Esophagus (tissue), 2 donors: Measurements from ENCODE around the gene ELMO3. TPM values are rescaled to one million over a fixed set of nuclear protein-coding genes. Genes with fewer than 3 reads are reported as not detected.

Source experiments
- H3K27ac ChIP-seq, 2 donors: one replicate each; pipeline ENCODE4 v1.5.1; 2013; ENCODE audit warnings: low read depth in 2 of 2, mild to moderate bottlenecking in 2 of 2, inconsistent platforms in 1 of 2, low read length in 1 of 2, moderate library complexity in 1 of 2
- H3K27me3 ChIP-seq, 2 donors: one replicate each; pipeline ENCODE4 v1.6.1; 2013; ENCODE audit warnings: low read length in 2 of 2, control low read depth in 1 of 2, mild to moderate bottlenecking in 1 of 2; ENCODE audit not compliant: insufficient read depth in 2 of 2, control insufficient read depth in 1 of 2
- H3K36me3 ChIP-seq, 2 donors: one replicate each; pipeline ENCODE4 v1.6.1; 2013; ENCODE audit warnings: low read length in 1 of 2; ENCODE audit not compliant: control insufficient read depth in 2 of 2, insufficient read depth in 2 of 2
- H3K4me1 ChIP-seq, 2 donors: one replicate each; pipeline ENCODE4 v1.6.1; 2013; ENCODE audit warnings: low read length in 1 of 2; ENCODE audit not compliant: control insufficient read depth in 2 of 2, insufficient read depth in 2 of 2
- H3K4me3 ChIP-seq, 2 donors: one replicate each; pipeline ENCODE4 v1.5.1; 2013; ENCODE audit warnings: low read length in 2 of 2, mild to moderate bottlenecking in 2 of 2, low read depth in 1 of 2, moderate library complexity in 1 of 2
- H3K9me3 ChIP-seq, 2 donors: one replicate each; pipeline ENCODE4 v1.6.1; 2013; ENCODE audit warnings: mild to moderate bottlenecking in 2 of 2, low read depth in 1 of 2, low read length in 1 of 2, moderate library complexity in 1 of 2; ENCODE audit not compliant: control insufficient read depth in 2 of 2, insufficient read depth in 1 of 2
- WGBS, 2 donors: extraction: QIAGEN DNeasy Blood & Tissue Kit; methylation state at CpG; one replicate each; pipeline ENCODE4 v1.1.7; 2013; 5-methylcytosine and 5-hydroxymethylcytosine counted together
- polyA plus RNA-seq, 2 donors: library from polyadenylated mRNA; stranded (reverse); fragments of 200-250 nt; gene quantifications; one replicate each; pipeline ENCODE4 v1.2.3, GENCODE V29; 2013
- donor health status: healthy with polysubstance abuse.
- donor health status: Bipolar disorder and iron deficiency.

ELMO3 gene
- polyA plus RNA-seq, 2 donors = 21.5 to 23.7 TPM

GRCh38 chr16:67181346-67181745, 17.6 kb upstream of the ELMO3 start:
- H3K4me3 ChIP-seq = no peak overlapping the region
- peak overlapping the region; percentile 41 to 44 for H3K27ac ChIP-seq
- H3K9me3 ChIP-seq = no peaks in the 10 kb centered on the region
- H3K27me3 ChIP-seq = no peaks in the 10 kb centered on the region
- H3K4me1 ChIP-seq = peaks cover 12 to 35% of the 10 kb centered on the region in 2 donors
- 29 to 30% methylated on average over 2 of the region's 2 CpGs for WGBS, 2 donors
- H3K36me3 ChIP-seq = no peaks in the 10 kb centered on the region

- H3K27ac ChIP-seq = no peak overlapping the region
- WGBS, 2 donors = 81 to 95% methylated on average over 2 of the region's 2 CpGs
- H3K36me3 ChIP-seq = no peaks in the 10 kb centered on the region
- peaks cover 12 to 35% of the 10 kb centered on the region in 2 donors for H3K4me1 ChIP-seq
- no peaks in the 10 kb centered on the region for H3K9me3 ChIP-seq
- H3K27me3 ChIP-seq = no peaks in the 10 kb centered on the region
- no peak overlapping the region for H3K4me3 ChIP-seq
Observed at GRCh38 chr16:67182288-67182687, 16.6 kb upstream of the ELMO3 start.

DNA sequence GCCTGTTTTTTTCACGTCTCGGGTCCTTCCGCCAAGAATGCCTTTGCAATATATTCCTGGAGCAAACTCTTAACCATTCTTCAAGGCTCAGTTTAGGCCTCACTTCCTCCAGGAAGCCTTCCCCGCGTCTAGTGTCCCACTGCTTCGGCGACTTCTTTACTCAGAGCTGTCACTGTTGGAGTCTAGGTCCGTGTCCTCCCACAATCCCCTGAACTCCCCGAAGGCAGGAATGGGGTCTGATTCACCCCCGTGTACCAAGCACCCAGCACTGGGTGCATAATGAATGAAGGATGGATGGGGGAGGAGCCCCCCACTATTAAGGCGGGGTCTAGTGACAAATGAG, 15.7 kb upstream of the ELMO3 start:
- peak overlapping the region; percentile 60 to 91 for H3K4me3 ChIP-seq
- peak overlapping the region; percentile 97 to 99 for H3K27ac ChIP-seq
- 7 to 10% methylated on average over 11 of the region's 11 CpGs for WGBS, 2 donors
- no peaks in the 10 kb centered on the region for H3K27me3 ChIP-seq
- no peaks in the 10 kb centered on the region for H3K9me3 ChIP-seq
- H3K36me3 ChIP-seq = no peaks in the 10 kb centered on the region
- peaks cover 9 to 27% of the 10 kb centered on the region in 2 donors for H3K4me1 ChIP-seq

DNA sequence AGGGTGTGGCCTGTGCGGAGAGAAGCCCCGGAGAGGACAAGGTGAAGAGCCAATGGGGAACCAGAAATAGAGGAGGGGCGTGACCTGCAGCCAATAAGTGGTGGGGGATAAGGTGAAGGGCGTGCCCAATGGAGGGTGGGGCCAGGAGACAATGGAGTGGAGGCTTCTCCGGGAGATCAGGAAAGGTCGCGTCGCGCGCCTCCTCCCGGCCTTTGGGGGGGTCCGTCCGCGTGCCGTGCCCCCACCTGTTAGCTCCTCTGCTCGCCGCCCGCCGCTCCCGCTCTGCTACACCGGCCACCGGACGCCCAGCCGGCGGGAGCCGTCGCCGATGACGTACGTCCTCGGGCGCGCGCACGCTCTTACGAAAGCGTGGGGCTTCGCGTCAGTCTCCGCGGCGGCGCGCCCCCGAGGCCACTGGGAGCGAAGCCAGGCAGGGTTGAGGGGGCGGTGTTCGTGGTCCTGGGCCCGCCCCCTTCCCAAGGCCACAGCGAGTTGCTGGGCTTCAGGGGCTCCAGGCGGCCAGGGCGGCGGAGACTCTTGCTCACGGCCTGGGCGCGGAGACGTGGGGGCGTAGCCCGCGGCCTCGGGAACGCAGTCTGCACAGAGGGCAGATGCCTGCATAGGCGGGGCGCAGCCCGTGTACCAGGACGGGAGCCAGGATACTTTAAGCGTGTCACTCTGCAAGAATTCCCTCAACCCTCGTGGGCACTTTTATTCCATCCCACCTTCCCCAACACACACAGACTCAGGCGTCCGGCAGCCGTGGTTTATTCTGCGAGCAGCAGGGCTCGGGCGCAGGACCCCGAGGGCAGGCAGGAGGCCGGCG, 15.1 kb upstream of the ELMO3 start, which contains the start of gene MATCAP1:
Gene MATCAP1 (minus strand): TSS at position 337 of the 826 bp plus-strand sequence. CDS start 3,353 bp downstream, outside the sequence.
- Histone ChIP-seq H3K36me3 (no peaks in the 10 kb centered on the region), H3K9me3 (no peaks in the 10 kb centered on the region), H3K27ac (peak within 1 kb of the TSS; percentile 97 to 99), H3K4me3 (peak within 1 kb of the TSS; percentile 60 to 91), H3K27me3 (no peaks in the 10 kb centered on the region), H3K4me1 (peaks cover 9 to 21% of the 10 kb centered on the region in 2 donors)
- 0% methylated on average over 69 to 77 of the region's 77 CpGs for WGBS, 2 donors

GRCh38 chr16:67184453-67184994, 14.4 kb upstream of the ELMO3 start:
- peak overlapping the region; percentile 97 to 99 for H3K27ac ChIP-seq
- peaks cover 9 to 16% of the 10 kb centered on the region in 2 donors for H3K4me1 ChIP-seq
- H3K4me3 ChIP-seq = peak overlapping the region; percentile 60 to 91
- H3K36me3 ChIP-seq = no peaks in the 10 kb centered on the region
- WGBS, 2 donors = 5 to 7% methylated on average over 45 to 59 of the region's 59 CpGs
- no peaks in the 10 kb centered on the region for H3K9me3 ChIP-seq
- H3K27me3 ChIP-seq = no peaks in the 10 kb centered on the region

- Histone ChIP-seq H3K36me3 (no peaks in the 10 kb centered on the region), H3K4me1 (peaks cover 9 to 15% of the 10 kb centered on the region in 2 donors), H3K4me3 (peak overlapping the region; percentile 60 to 91), H3K27me3 (no peaks in the 10 kb centered on the region), H3K27ac (peak overlapping the region in 1 of 2 donors; percentile 36), H3K9me3 (no peaks in the 10 kb centered on the region)
- WGBS, 2 donors = 10 to 14% methylated on average over 42 to 43 of the region's 43 CpGs
Observed at GRCh38 chr16:67184995-67185650, 13.8 kb upstream of the ELMO3 start.

DNA sequence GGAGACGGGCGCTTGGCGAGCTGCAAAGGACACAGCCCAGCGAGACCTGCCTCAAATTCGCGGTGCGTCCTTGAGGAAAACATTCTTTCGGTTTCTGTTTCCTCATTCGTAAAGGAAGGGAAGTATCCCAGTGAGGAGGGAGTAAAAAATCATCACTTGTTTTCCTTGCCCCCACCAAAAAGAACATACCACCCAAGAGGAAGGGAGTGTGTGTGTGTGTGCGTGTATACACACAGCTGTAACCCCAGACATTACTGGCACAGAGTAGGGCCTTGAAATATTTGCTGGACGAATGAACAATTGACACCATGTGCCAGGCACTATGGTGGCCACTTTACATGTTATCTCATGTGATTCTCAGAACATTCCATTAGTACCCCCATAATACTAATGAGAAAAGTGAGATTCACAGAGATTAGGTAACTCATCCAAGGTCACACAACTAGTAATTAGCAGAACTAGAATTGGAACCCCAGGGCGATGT, 13.2 kb upstream of the ELMO3 start:
- peaks cover 9 to 15% of the 10 kb centered on the region in 2 donors for H3K4me1 ChIP-seq
- peak overlapping the region in 1 of 2 donors; percentile 36 for H3K27ac ChIP-seq
- peak overlapping the region in 1 of 2 donors; percentile 60 for H3K4me3 ChIP-seq
- no peaks in the 10 kb centered on the region for H3K36me3 ChIP-seq
- H3K27me3 ChIP-seq = no peaks in the 10 kb centered on the region
- no peaks in the 10 kb centered on the region for H3K9me3 ChIP-seq
- WGBS, 2 donors = 9 to 12% methylated on average over 12 of the region's 12 CpGs

DNA sequence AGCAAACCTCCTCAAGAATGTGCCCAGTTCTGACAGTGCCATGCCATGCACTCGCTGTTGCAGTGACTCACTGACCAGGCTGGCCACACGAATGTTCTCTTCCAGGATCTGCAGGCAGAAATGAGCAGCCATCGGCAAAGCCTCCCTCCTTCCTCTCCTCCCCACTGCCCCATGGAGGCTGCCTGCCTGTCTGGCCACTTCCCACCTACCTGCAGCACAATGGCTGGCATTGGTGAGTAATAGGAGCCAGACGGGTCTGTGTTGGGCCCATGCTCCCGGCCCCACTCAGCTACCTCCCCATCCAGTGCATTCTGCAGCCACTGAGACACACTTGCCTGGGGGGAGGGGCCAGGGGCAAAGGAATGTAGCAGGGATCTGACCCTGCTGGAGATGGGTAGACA, 12.4 kb upstream of the ELMO3 start:
- Histone ChIP-seq H3K36me3 (no peaks in the 10 kb centered on the region), H3K4me3 (no peak overlapping the region), H3K9me3 (no peaks in the 10 kb centered on the region), H3K4me1 (peaks cover 9 to 16% of the 10 kb centered on the region in 2 donors), H3K27ac (no peak overlapping the region), H3K27me3 (no peaks in the 10 kb centered on the region)
- WGBS, 2 donors = 56 to 64% methylated on average over 5 of the region's 5 CpGs

GRCh38 chr16:67187175-67187890, 11.6 kb upstream of the ELMO3 start:
- H3K36me3 ChIP-seq = no peaks in the 10 kb centered on the region

More at GRCh38 chr16:67187175-67187890, 11.6 kb upstream of the ELMO3 start:
- H3K4me3 ChIP-seq = no peak overlapping the region
- H3K27ac ChIP-seq = no peak overlapping the region
- H3K4me1 ChIP-seq = peaks cover 9 to 19% of the 10 kb centered on the region in 2 donors
- WGBS, 2 donors = 88 to 89% methylated on average over 25 to 26 of the region's 26 CpGs
- no peaks in the 10 kb centered on the region for H3K27me3 ChIP-seq
- H3K9me3 ChIP-seq = no peaks in the 10 kb centered on the region
